Sigmoid colon (tissue), 3 donors: ENCODE data around the gene HSD17B10.

Source experiments
- CTCF ChIP-seq, 4 experiments: fragments of 450-650 bp in 3 of 4; fragments of 200-600 bp in 1 of 4; IDR thresholded peaks; one replicate each; pipeline ENCODE4 v1.5.1; 2016 to 2019; ENCODE audit warnings: antibody characterized with exemption in 4 of 4, mild to moderate bottlenecking in 3 of 4, moderate library complexity in 2 of 4
- POLR2A ChIP-seq, 2 donors: fragments of 450-650 bp; IDR thresholded peaks; one replicate each; pipeline ENCODE4 v1.6.1; 2016; ENCODE audit warnings: antibody characterized with exemption in 2 of 2, mild to moderate bottlenecking in 2 of 2, moderate library complexity in 2 of 2

- TF ChIP-seq POLR2A (IDR thresholded peaks at IDR 0.05) (no peak), CTCF (IDR thresholded peaks at IDR 0.05) (no peak)
Measured at GRCh38 chrX:53440621-53441517, 6.7 kb upstream of the HSD17B10 start.
